ENCODE results near the gene NUP54. TPM values are rescaled to one million over a fixed set of nuclear protein-coding genes. Genes with fewer than 3 reads are reported as not detected.
A peak's percentile ranks its signal among the peaks of the same experiment; 100 is the strongest.

The NUP54 gene
- total and polyA plus RNA-seq, 9 of the 15 experiments (the other 6 are each of a cell fraction or from before 2014, with no cell fraction given): 29.6 to 115 (median 67.7) TPM

- TF ChIP-seq BRF2 (IDR thresholded peaks at IDR 0.05; ENCODE audit: borderline replicate concordance, insufficient read depth, insufficient read length) (no peak), SRSF9 (IDR thresholded peaks at IDR 0.05; ENCODE audit: borderline replicate concordance, low read depth, low read length) (no peak), MEIS2 (IDR thresholded peaks at IDR 0.05; ENCODE audit: partially characterized antibody) (peak; percentile 21), SMC3 (conservative IDR thresholded peaks at IDR 0.05; ENCODE audit: insufficient read depth, low read depth, low read length) (peak; percentile 64), CREB3L1 (IDR thresholded peaks at IDR 0.05; ENCODE audit: borderline replicate concordance, low read depth) (peak; percentile 63; the same call in 1 of the 2 replicates), ZNF584 (CRISPR knock-in tag; IDR thresholded peaks at IDR 0.05; ENCODE audit: low read depth) (no peak), E2F6 (IDR thresholded peaks at IDR 0.05; ENCODE audit: borderline replicate concordance in 1 of 2, extremely low read depth in 1 of 2, insufficient read depth in 1 of 2, insufficient read length in 1 of 2, low read depth in 1 of 2, low read length in 1 of 2, poor library complexity in 1 of 2, severe bottlenecking in 1 of 2) (peak; percentile 74 to 83), ZBTB40 (IDR thresholded peaks at IDR 0.05) (no peak; the same call in 1 of the 2 replicates), ZBTB40 (CRISPR knock-in tag; IDR thresholded peaks at IDR 0.05) (no peak), ZNF197 (CRISPR knock-in tag; IDR thresholded peaks at IDR 0.05; ENCODE audit: low read depth) (no peak)
These were observed 61.0 kb downstream of the NUP54 start (continued) for GRCh38 chr4:76087007-76087769.

Measured in K562 (cell line).